OCI-LY1 (cell line): Measurements from ENCODE around the gene AMN.

Experiments
- H2AFZ ChIP-seq: fragments of 200-600 bp; sonication (generic), shearing (Covaris generic); 2 replicates; pipeline ENCODE4 v1.6.0; 2014; ENCODE audit warnings: antibody characterized with exemption, mild to moderate bottlenecking, low read length
- H3F3A ChIP-seq: fragments of 200-600 bp; sonication (generic), shearing (Covaris generic); 2 replicates; pipeline ENCODE4 v1.6.0; 2014; ENCODE audit warnings: mild to moderate bottlenecking, antibody characterized with exemption, low read length, moderate library complexity; ENCODE audit not compliant: insufficient read depth
- H3K27ac ChIP-seq: fragments of 200-600 bp; sonication (generic); 2 replicates; pipeline ENCODE4 v1.5.1; 2014; ENCODE audit warnings: low read length, mixed run types, mild to moderate bottlenecking, low read depth; ENCODE audit not compliant: poor library complexity, severe bottlenecking
- H3K27me3 ChIP-seq: fragments of 200-600 bp; sonication (generic); 2 replicates; pipeline ENCODE4 v1.6.0; 2014; ENCODE audit warnings: antibody characterized with exemption, mild to moderate bottlenecking, low read length, moderate library complexity; ENCODE audit not compliant: insufficient read depth
- H3K36me3 ChIP-seq: fragments of 200-600 bp; sonication (generic); 2 replicates; pipeline ENCODE4 v1.6.1; 2014; ENCODE audit warnings: mild to moderate bottlenecking, antibody characterized with exemption, low read length, moderate library complexity, mixed read lengths; ENCODE audit not compliant: insufficient read depth
- H3K4me1 ChIP-seq: fragments of 200-600 bp; sonication (generic); 2 replicates; pipeline ENCODE4 v1.5.1; 2014; ENCODE audit warnings: mild to moderate bottlenecking, low read length, moderate library complexity; ENCODE audit not compliant: insufficient read depth, severe bottlenecking
- H3K4me2 ChIP-seq: fragments of 200-600 bp; sonication (generic), shearing (Covaris generic); 2 replicates; pipeline ENCODE4 v1.6.1; 2014; ENCODE audit warnings: low read length
- H3K4me3 ChIP-seq: fragments of 200-600 bp; sonication (generic); 2 replicates; pipeline ENCODE4 v1.5.1; 2014; ENCODE audit warnings: low read length, low read depth, mild to moderate bottlenecking, mixed read lengths; ENCODE audit not compliant: poor library complexity, severe bottlenecking
- H3K79me2 ChIP-seq: fragments of 200-600 bp; shearing (Covaris generic); 2 replicates; pipeline ENCODE4 v1.6.1; 2016; ENCODE audit warnings: mixed run types, low read length, mixed read lengths; ENCODE audit not compliant: insufficient read depth
- H3K9ac ChIP-seq: fragments of 200-600 bp; sonication (generic), shearing (Covaris generic); 2 replicates; pipeline ENCODE4 v1.6.1; 2014; ENCODE audit warnings: mild to moderate bottlenecking, low read length, mixed read lengths
- H3K9me2 ChIP-seq: fragments of 200-600 bp; sonication (generic), shearing (Covaris generic); 2 replicates; pipeline ENCODE4 v1.6.1; 2014; ENCODE audit warnings: low read depth, mild to moderate bottlenecking, low read length, mixed read lengths
- H3K9me3 ChIP-seq: fragments of 200-600 bp; shearing (Covaris generic); 2 replicates; pipeline ENCODE4 v1.6.1; 2014; ENCODE audit warnings: low read length, mixed read lengths
- H4K20me1 ChIP-seq: fragments of 200-600 bp; sonication (generic), shearing (Covaris generic); 2 replicates; pipeline ENCODE4 v1.6.0; 2016; ENCODE audit warnings: mild to moderate bottlenecking, low read length; ENCODE audit not compliant: insufficient read depth
- EZH2 ChIP-seq: fragments of 200-600 bp; sonication (generic), shearing (Covaris generic); IDR thresholded peaks from 2 replicates; pipeline ENCODE4 v1.8.0; 2017; ENCODE audit warnings: borderline replicate concordance, mixed run types, mild to moderate bottlenecking, antibody characterized with exemption, low read length, moderate library complexity, mixed read lengths
- TF ChIP-seq, protein P1 (sequence below): fragments of 200-600 bp; sonication (generic), shearing (Covaris generic); IDR thresholded peaks from 2 replicates; pipeline ENCODE4 v1.5.1; 2017; ENCODE audit warnings: mild to moderate bottlenecking, antibody characterized with exemption, low read length, moderate library complexity, mixed read lengths

Gene AMN

DNA sequence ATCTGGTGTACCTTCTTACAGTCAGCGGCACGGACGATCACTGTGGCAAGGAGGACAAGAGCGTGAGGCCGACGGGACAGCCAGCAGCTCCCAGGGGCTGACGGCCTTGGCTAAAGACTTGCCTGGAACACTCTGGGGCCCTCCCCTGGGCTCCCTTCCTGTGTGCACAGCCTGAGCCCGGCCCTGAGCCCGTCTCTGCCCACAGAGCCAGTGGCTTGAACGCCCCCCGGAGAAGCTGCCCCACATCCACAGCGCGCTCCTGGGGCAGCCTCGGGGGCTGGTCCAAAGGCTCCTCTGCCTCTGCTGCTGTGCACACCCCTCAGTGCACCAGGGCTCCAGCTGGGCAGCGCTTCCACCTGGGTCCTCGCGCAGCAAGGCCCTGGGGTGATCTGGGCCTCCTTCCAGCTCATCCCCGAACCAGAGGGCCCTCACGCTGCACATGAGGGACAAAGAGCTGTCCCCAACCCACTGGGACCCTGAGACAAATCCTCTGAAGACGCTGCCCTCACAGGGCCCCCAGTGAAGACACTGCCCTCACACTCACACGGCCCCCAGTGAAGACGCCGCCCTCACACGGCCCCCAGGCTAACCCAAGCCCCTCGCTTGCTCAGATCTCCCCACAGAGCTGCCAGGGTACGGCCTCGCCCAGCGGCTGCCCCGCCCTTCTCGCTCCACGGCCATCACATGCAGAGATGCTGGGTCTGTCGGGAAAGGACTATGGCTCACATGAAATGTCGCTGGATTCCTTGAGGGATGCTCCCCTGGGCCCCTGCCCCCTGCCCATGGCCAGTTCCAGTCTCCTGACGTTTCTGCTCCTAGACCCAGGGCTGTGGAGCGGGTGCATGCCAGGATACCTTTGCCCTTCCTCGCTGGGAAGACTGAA is 22.2 kb downstream of the AMN start:
- Histone ChIP-seq H3K9me3 (no peaks in the 10 kb centered on the region), H3K4me3 (no peak overlapping the region), H3K36me3 (no peaks in the 10 kb centered on the region; the same call in 1 of the 2 replicates), H4K20me1 (no peaks in the 10 kb centered on the region), H3F3A (0 out of 2 replicates have a peak, but pooled peaks cover 6% of the 10 kb centered on the region), H3K79me2 (no peaks in the 10 kb centered on the region), H3K9me2 (no peaks in the 10 kb centered on the region), H3K4me2 (no peak overlapping the region), H3K4me1 (peaks cover 78% of the 10 kb centered on the region), H3K27ac (peak overlapping the region; percentile 18), H3K27me3 (no peaks in the 10 kb centered on the region), H2AFZ (no peak overlapping the region), H3K9ac (no peak overlapping the region)
- TF ChIP-seq, protein P1, sequence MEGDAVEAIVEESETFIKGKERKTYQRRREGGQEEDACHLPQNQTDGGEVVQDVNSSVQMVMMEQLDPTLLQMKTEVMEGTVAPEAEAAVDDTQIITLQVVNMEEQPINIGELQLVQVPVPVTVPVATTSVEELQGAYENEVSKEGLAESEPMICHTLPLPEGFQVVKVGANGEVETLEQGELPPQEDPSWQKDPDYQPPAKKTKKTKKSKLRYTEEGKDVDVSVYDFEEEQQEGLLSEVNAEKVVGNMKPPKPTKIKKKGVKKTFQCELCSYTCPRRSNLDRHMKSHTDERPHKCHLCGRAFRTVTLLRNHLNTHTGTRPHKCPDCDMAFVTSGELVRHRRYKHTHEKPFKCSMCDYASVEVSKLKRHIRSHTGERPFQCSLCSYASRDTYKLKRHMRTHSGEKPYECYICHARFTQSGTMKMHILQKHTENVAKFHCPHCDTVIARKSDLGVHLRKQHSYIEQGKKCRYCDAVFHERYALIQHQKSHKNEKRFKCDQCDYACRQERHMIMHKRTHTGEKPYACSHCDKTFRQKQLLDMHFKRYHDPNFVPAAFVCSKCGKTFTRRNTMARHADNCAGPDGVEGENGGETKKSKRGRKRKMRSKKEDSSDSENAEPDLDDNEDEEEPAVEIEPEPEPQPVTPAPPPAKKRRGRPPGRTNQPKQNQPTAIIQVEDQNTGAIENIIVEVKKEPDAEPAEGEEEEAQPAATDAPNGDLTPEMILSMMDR = no peak
- TF ChIP-seq EZH2 = no peak

DNA sequence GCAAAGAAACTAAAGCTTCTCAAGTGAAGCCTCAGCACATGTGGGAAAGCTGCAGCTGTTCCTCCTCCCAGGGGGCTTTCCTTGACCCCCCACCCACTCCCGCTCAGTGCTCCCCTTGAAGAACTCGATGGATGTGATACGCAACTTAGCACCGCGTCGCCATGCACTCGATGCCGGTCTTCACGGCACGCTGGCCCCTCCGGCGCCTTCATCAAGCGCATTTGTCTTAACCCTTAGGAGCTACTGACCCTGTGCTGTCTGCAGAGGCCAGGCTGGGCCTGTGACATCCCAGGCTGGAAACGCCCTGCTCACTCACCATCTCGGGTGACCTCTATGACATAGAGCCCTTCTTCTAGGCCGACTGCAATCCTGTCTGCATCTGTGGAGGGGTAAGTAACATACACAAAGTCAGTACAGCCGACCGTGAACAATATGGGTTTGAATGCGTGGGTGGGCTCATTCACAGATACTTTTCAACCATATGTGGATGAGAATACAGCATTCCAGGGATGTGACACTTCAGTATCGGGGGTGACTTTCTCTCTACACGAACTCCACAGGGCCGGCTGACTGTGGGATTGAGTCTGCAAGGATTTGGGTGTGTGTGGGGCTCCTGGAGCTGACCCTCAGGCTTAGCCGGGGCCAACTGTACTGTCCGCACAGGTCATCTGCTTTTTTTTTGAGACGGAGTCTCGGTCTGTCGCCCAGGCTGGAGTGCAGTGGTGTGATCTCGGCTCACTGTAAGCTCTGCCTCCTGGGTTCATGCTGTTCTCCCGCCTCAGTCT is 23.1 kb downstream of the AMN start:
- H2AFZ ChIP-seq = no peak overlapping the region
- peaks cover 78% of the 10 kb centered on the region for H3K4me1 ChIP-seq
- no peaks in the 10 kb centered on the region for H3K9me2 ChIP-seq
- no peaks in the 10 kb centered on the region for H3K9me3 ChIP-seq
- no peaks in the 10 kb centered on the region; the same call in 1 of the 2 replicates for H3K36me3 ChIP-seq
- TF ChIP-seq, protein P1 = no peak
- TF ChIP-seq EZH2 = no peak
- H4K20me1 ChIP-seq = no peaks in the 10 kb centered on the region
- H3K27ac ChIP-seq = peak overlapping the region; percentile 2
- no peaks in the 10 kb centered on the region for H3K79me2 ChIP-seq
- H3K27me3 ChIP-seq = no peaks in the 10 kb centered on the region
- no peak overlapping the region for H3K4me2 ChIP-seq
- no peak overlapping the region for H3K4me3 ChIP-seq
- H3K9ac ChIP-seq = no peak overlapping the region
- 0 out of 2 replicates have a peak, but pooled peaks cover 6% of the 10 kb centered on the region for H3F3A ChIP-seq

DNA sequence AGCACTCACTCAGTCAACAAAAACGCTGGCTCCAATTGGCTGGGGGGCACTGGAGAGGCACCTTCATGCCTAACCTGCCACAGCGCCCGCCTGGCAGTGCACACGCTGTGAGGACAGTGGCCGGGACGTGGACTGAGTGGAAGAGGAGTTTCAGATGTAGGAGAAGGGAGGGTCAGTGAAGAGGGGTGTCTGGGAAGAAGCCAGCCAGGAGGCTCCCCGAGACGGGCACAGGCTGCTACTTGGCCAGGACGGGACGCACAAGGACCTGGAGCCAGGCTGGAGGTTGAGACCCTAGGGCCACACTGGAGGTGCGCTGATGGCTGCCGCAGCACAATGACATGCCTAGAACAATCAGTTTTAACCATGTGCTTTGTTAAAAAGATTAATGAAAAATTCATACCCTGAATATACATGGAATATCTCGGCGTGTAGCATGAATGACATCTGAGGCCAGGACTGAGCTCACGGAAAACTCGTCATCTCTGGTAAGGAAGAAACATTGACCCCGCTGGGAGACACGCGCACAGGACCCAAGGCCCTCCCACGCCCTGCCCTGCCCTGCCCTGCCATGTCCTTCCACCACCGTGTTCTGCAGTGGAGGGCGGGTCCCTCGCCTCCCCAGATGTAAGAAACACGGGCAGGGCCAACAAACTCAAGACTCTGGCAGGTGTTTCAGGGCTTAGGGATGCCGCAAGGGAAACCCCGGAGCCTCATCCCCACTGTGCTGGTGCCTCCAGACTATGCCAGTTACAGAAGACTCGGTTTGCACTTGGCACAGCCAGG is 25.0 kb downstream of the AMN start:
- no peaks in the 10 kb centered on the region for H3K27me3 ChIP-seq
- H3K4me2 ChIP-seq = peak overlapping the region; percentile 69; the same call in 1 of the 2 replicates
- H3K9ac ChIP-seq = no peak overlapping the region
- H3K4me1 ChIP-seq = peaks cover 77% of the 10 kb centered on the region
- H3K4me3 ChIP-seq = peak overlapping the region; percentile 50
- H3F3A ChIP-seq = no peaks in the 10 kb centered on the region
- H3K9me3 ChIP-seq = no peaks in the 10 kb centered on the region
- H3K79me2 ChIP-seq = no peaks in the 10 kb centered on the region
- no peaks in the 10 kb centered on the region; the same call in 1 of the 2 replicates for H3K36me3 ChIP-seq
- H3K9me2 ChIP-seq = no peaks in the 10 kb centered on the region
- H2AFZ ChIP-seq = no peak overlapping the region
- TF ChIP-seq, protein P1 = no peak
- TF ChIP-seq EZH2 = no peak
- no peaks in the 10 kb centered on the region for H4K20me1 ChIP-seq
- H3K27ac ChIP-seq = peak overlapping the region; percentile 84
